Stimulated activated CD8-positive, alpha-beta memory T cell treated with anti-CD3 and anti-CD28 coated beads, Interleukin-2, amount 100 ng/mL, for 48 hours (primary cell): ENCODE data around the gene VILL.
"Not testable (repeated sequence)": the region's sequence is repeated elsewhere in the genome, so short reads cannot be mapped to it uniquely, and the experiment has no call there.

ENCODE experiments used
- DNase-seq, 2 donors: peaks; one replicate each; pipeline ENCODE4 v3.0.0-alpha.2; 2020; ENCODE audit warnings: low read depth in 2 of 2

VILL gene

GRCh38 chr3:38017445-38018295 is 27.1 kb downstream of the VILL start:
- no peak for DNase-seq

GRCh38 chr3:38018296-38019266 is 28.0 kb downstream of the VILL start:
- no peak for DNase-seq

GRCh38 chr3:38019658-38020341 is 29.2 kb downstream of the VILL start:
- no peak for DNase-seq

GRCh38 chr3:38020342-38020726 is 29.7 kb downstream of the VILL start:
- DNase-seq = no peak

GRCh38 chr3:38021196-38021595 is 30.6 kb downstream of the VILL start:
- DNase-seq = no peak

GRCh38 chr3:38022301-38022700 is 31.7 kb downstream of the VILL start:
- no peak for DNase-seq

- no peak for DNase-seq
Observed at GRCh38 chr3:38022896-38023709, 32.5 kb downstream of the VILL start.

- no peak for DNase-seq
Observed at GRCh38 chr3:38026856-38027255, 36.3 kb downstream of the VILL start.

- DNase-seq = no peak
Observed at GRCh38 chr3:38027466-38028465, 37.2 kb downstream of the VILL start.

GRCh38 chr3:38028621-38029361 is 38.2 kb downstream of the VILL start:
- DNase-seq = no peak

GRCh38 chr3:38029400-38030125 is 39.0 kb downstream of the VILL start, which contains the start of gene PLCD1:
PLCD1 (minus strand) TSS chr3:38029642; CDS start chr3:38029539, 103 bp downstream.
- no peak for DNase-seq

GRCh38 chr3:38030126-38031021 is 39.8 kb downstream of the VILL start:
- DNase-seq = no peak

- DNase-seq = no peak
Observed at GRCh38 chr3:38031022-38031994, 40.7 kb downstream of the VILL start.

GRCh38 chr3:38032328-38032865 is 41.8 kb downstream of the VILL start:
- no peak for DNase-seq

- DNase-seq = not testable (repeated sequence)
Observed at GRCh38 chr3:38033586-38033985, 43.0 kb downstream of the VILL start.

GRCh38 chr3:38034335-38034734 is 43.7 kb downstream of the VILL start:
- not testable (repeated sequence) for DNase-seq
